Testis (tissue), 2 donors: ENCODE results near the gene MAST3.

Experiments
- POLR2A ChIP-seq: fragments of 450-650 bp; IDR thresholded peaks from one replicate; pipeline ENCODE4 v1.6.1; 2017; ENCODE audit warnings: antibody characterized with exemption, mild to moderate bottlenecking, moderate library complexity
- TF ChIP-seq, protein P1 (sequence below), 3 experiments: fragments of 450-650 bp in 2 of 3; fragments of 200-600 bp in 1 of 3; sonication (generic) in 1 of 3; IDR thresholded peaks; one replicate each; pipeline ENCODE4 v1.5.1; 2016 to 2019; ENCODE audit warnings: antibody characterized with exemption in 3 of 3, mild to moderate bottlenecking in 2 of 3, moderate library complexity in 1 of 3

DNA sequence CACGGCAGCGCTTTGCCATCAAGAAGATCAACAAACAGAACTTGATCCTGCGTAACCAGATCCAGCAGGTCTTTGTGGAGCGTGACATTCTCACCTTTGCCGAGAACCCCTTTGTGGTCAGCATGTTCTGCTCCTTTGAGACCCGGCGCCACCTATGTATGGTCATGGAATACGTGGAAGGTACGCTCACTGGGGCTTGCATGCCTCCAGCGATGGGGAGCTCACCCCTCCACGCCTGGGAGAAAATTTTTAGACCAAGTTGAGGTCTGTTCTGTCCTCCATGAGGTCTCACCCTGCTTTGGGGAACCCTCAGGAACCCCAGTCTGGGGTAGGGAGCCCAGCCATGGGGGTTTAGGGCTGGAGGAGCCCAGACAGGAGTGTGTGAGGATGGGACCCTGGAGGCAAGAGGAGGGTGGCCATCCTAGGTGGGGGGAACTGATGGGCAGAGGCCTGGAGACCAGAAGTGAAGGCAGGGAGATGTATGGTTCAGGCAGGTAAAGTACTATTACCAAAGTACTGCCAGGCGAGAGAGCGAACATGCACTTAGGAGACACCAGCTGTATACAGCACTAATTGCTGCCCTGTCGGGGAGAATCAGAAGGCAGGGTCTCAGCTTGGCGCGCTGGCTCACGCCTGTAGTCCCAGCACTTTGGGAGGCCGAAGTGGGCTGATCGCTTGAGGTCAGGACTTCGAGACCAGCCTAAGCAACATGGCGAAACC, 33.1 kb downstream of the MAST3 start:
- TF ChIP-seq, protein P1, sequence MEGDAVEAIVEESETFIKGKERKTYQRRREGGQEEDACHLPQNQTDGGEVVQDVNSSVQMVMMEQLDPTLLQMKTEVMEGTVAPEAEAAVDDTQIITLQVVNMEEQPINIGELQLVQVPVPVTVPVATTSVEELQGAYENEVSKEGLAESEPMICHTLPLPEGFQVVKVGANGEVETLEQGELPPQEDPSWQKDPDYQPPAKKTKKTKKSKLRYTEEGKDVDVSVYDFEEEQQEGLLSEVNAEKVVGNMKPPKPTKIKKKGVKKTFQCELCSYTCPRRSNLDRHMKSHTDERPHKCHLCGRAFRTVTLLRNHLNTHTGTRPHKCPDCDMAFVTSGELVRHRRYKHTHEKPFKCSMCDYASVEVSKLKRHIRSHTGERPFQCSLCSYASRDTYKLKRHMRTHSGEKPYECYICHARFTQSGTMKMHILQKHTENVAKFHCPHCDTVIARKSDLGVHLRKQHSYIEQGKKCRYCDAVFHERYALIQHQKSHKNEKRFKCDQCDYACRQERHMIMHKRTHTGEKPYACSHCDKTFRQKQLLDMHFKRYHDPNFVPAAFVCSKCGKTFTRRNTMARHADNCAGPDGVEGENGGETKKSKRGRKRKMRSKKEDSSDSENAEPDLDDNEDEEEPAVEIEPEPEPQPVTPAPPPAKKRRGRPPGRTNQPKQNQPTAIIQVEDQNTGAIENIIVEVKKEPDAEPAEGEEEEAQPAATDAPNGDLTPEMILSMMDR (IDR thresholded peaks at IDR 0.05) = no peak
- TF ChIP-seq POLR2A = no peak
